Activated CD8-positive, alpha-beta T cell treated with anti-CD3 and anti-CD28 coated beads, Interleukin-2, amount 10 ng/mL, durations not matched to agents 7 days and 5 days (primary cell): ENCODE measurements around the gene BASP1. TPM values are rescaled to one million over a fixed set of nuclear protein-coding genes. Genes with fewer than 3 reads are reported as not detected.
A peak's percentile ranks its signal among the peaks of the same experiment; 100 is the strongest.
"Not testable (repeated sequence)": the region's sequence is repeated elsewhere in the genome, so short reads cannot be mapped to it uniquely, and the experiment has no call there.

Source experiments
- ATAC-seq: fragments of 150-1000 bp; cut with Tn5 transposase; one replicate; pipeline ENCODE4 v1.10.0; 2021; ENCODE audit warnings: moderate library complexity
- CTCF ChIA-PET: fragments of 350-600 bp; sonication (Branson Sonifier 250); formaldehyde crosslinking; loops from one replicate; lab custom pipeline; 2021; ENCODE audit warnings: antibody characterized with exemption; lab: Charles Lee
- POLR2A ChIA-PET: fragments of 350-600 bp; sonication (Branson Sonifier 250); formaldehyde crosslinking; loops from one replicate; lab custom pipeline; 2021; ENCODE audit warnings: antibody characterized with exemption; lab: Charles Lee
- DNase-seq: peaks from one replicate; pipeline ENCODE4 v3.0.0-alpha.2; 2020
- H3K27ac Mint-ChIP-seq: one replicate; pipeline ENCODE4 v1.8.0; 2021; ENCODE audit warnings: mild to moderate bottlenecking, mixed read lengths
- H3K27me3 Mint-ChIP-seq: one replicate; pipeline ENCODE4 v1.8.0; 2021; ENCODE audit warnings: low read depth, mixed read lengths
- H3K36me3 Mint-ChIP-seq: one replicate; pipeline ENCODE4 v1.8.0; 2021; ENCODE audit warnings: low read depth, mixed read lengths
- H3K4me1 Mint-ChIP-seq: one replicate; pipeline ENCODE4 v1.8.0; 2021; ENCODE audit warnings: low read depth, mixed read lengths
- H3K4me3 Mint-ChIP-seq: one replicate; pipeline ENCODE4 v1.8.0; 2021; ENCODE audit warnings: mild to moderate bottlenecking, mixed read lengths
- H3K9me3 Mint-ChIP-seq: one replicate; pipeline ENCODE4 v1.8.0; 2022; ENCODE audit warnings: mixed read lengths; ENCODE audit not compliant: insufficient read depth
- total RNA-seq, 2 experiments: library from RNA; stranded (reverse); gene quantifications; one replicate each; pipeline ENCODE4 v1.2.3, GENCODE V29; 2021

The BASP1 gene
- total RNA-seq, 2 experiments from 2014 or later = not detected

- Mint-ChIP-seq H3K9me3 (no peaks in the 10 kb centered on the region), H3K4me3 (no peak overlapping the region), H3K27me3 (no peaks in the 10 kb centered on the region), H3K4me1 (no peaks in the 10 kb centered on the region), H3K36me3 (no peaks in the 10 kb centered on the region), H3K27ac (no peak overlapping the region)
- DNase-seq (no peak), ATAC-seq (no peak)
- POLR2A ChIA-PET = no interaction called here
- CTCF ChIA-PET = no interaction called here
Observed at GRCh38 chr5:17184588-17184987, 32.8 kb upstream of the BASP1 start.

DNA sequence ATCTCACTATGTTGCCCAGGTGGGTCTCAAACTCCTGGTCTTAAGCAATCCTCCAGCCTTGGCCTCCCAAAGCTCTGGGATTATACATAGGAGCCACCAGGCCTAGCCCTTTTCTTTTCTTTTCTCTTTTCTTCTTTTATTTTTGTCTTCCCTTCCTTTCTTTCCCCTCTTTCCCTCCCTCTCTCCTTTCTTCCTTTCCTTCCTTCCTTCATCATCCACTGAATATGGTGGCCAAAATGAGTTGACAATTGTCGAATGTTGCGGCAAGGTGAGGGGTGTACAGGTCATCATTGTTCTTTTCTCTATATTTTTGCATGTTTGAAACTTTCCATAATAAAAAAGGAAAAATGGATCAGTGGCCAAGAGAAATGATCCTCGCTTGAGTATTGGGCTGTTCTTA is 32.1 kb upstream of the BASP1 start:
- Mint-ChIP-seq H3K4me1 (no peaks in the 10 kb centered on the region), H3K27me3 (no peaks in the 10 kb centered on the region), H3K9me3 (no peaks in the 10 kb centered on the region), H3K4me3 (no peak overlapping the region), H3K36me3 (no peaks in the 10 kb centered on the region), H3K27ac (no peak overlapping the region)
- no peak for ATAC-seq
- DNase-seq = no peak
- POLR2A ChIA-PET = no interaction called here
- CTCF ChIA-PET = interaction anchor here (1.7 kb wide), 1 partner anchor 52 kb away, joined by 3 read pairs; no protein-coding TSS in a partner anchor

DNA sequence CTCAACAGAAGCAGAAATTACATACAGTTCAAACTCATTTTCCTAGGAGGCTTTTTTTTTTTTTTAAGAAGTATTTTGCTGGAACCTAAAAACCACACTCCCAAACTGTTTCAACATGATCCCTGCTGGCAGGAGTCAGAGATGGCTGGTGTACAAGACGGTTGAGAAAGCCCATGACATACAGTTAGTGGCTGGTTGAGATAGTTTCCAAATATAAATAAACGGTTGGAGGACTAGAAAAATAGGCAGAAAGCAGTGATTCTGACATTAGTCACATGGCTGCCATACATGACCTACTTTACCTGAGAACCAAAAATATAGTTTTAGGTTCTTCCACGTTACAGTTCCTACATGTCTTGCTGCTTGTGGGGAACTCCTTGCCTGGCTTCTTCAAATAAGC is 31.7 kb upstream of the BASP1 start:
- H3K27me3 Mint-ChIP-seq = no peaks in the 10 kb centered on the region
- no peaks in the 10 kb centered on the region for H3K36me3 Mint-ChIP-seq
- no peaks in the 10 kb centered on the region for H3K9me3 Mint-ChIP-seq
- ChIA-PET POLR2A (no interaction called here), CTCF (interaction anchor here (1.7 kb wide), 1 partner anchor 53 kb away, joined by 3 read pairs; no protein-coding TSS in a partner anchor)
- no peak overlapping the region for H3K4me3 Mint-ChIP-seq
- no peak for ATAC-seq
- H3K27ac Mint-ChIP-seq = no peak overlapping the region
- DNase-seq = no peak
- H3K4me1 Mint-ChIP-seq = no peaks in the 10 kb centered on the region

- Mint-ChIP-seq H3K36me3 (no peaks in the 10 kb centered on the region), H3K27ac (no peak overlapping the region), H3K4me3 (no peak overlapping the region), H3K4me1 (no peaks in the 10 kb centered on the region), H3K27me3 (no peaks in the 10 kb centered on the region), H3K9me3 (no peaks in the 10 kb centered on the region)
- DNase-seq (no peak), ATAC-seq (no peak)
- ChIA-PET POLR2A (no interaction called here), CTCF (interaction anchor here (1.7 kb wide), 1 partner anchor 53 kb away, joined by 3 read pairs; no protein-coding TSS in a partner anchor)
Observed at GRCh38 chr5:17186256-17186655, 31.2 kb upstream of the BASP1 start.

- H3K27ac Mint-ChIP-seq = no peak overlapping the region
- no peak for ATAC-seq
- H3K4me3 Mint-ChIP-seq = no peak overlapping the region
- no peak for DNase-seq
- no peaks in the 10 kb centered on the region for H3K36me3 Mint-ChIP-seq
- no peaks in the 10 kb centered on the region for H3K4me1 Mint-ChIP-seq
- H3K27me3 Mint-ChIP-seq = no peaks in the 10 kb centered on the region
- POLR2A ChIA-PET = no interaction called here
- no peaks in the 10 kb centered on the region for H3K9me3 Mint-ChIP-seq
- CTCF ChIA-PET = interaction anchor here (1.7 kb wide), 1 partner anchor 54 kb away, joined by 3 read pairs; no protein-coding TSS in a partner anchor
Observed at GRCh38 chr5:17187011-17187785, 30.2 kb upstream of the BASP1 start.

GRCh38 chr5:17187786-17188170 is 29.7 kb upstream of the BASP1 start:
- H3K27me3 Mint-ChIP-seq = no peaks in the 10 kb centered on the region
- ATAC-seq (no peak), DNase-seq (no peak)
- no peaks in the 10 kb centered on the region for H3K9me3 Mint-ChIP-seq
- ChIA-PET POLR2A (no interaction called here), CTCF (no interaction called here)
- no peaks in the 10 kb centered on the region for H3K36me3 Mint-ChIP-seq
- H3K4me1 Mint-ChIP-seq = no peaks in the 10 kb centered on the region
- H3K27ac Mint-ChIP-seq = no peak overlapping the region
- H3K4me3 Mint-ChIP-seq = no peak overlapping the region

GRCh38 chr5:17189381-17190036 is 27.9 kb upstream of the BASP1 start:
- ChIA-PET POLR2A (no interaction called here), CTCF (interaction anchor here (0.6 to 3.6 kb wide), 20 partner anchors 10 to 699 kb away, joined by 3 to 19 read pairs (median 3); no protein-coding TSS in a partner anchor)
- Mint-ChIP-seq H3K27me3 (no peaks in the 10 kb centered on the region), H3K4me3 (no peak overlapping the region), H3K36me3 (no peaks in the 10 kb centered on the region), H3K9me3 (no peaks in the 10 kb centered on the region), H3K27ac (no peak overlapping the region), H3K4me1 (no peaks in the 10 kb centered on the region)
- DNase-seq (peak; percentile 69), ATAC-seq (peak; percentile 63)

- Mint-ChIP-seq H3K36me3 (no peaks in the 10 kb centered on the region), H3K9me3 (no peaks in the 10 kb centered on the region), H3K27ac (no peak overlapping the region), H3K4me1 (no peaks in the 10 kb centered on the region), H3K4me3 (no peak overlapping the region), H3K27me3 (no peaks in the 10 kb centered on the region)
- peak; percentile 28 for DNase-seq
- ATAC-seq = no peak
- ChIA-PET POLR2A (no interaction called here), CTCF (interaction anchor here (0.6 to 3.6 kb wide), 24 partner anchors 10 to 700 kb away, joined by 3 to 19 read pairs (median 3); no protein-coding TSS in a partner anchor)
Observed at GRCh38 chr5:17190242-17190778, 27.1 kb upstream of the BASP1 start.

- no peak for ATAC-seq
- ChIA-PET POLR2A (no interaction called here), CTCF (interaction anchor here (0.7 to 3.6 kb wide), 11 partner anchors 10 to 437 kb away, joined by 3 to 19 read pairs (median 4); no protein-coding TSS in a partner anchor)
- Mint-ChIP-seq H3K36me3 (no peaks in the 10 kb centered on the region), H3K4me1 (no peaks in the 10 kb centered on the region), H3K27ac (no peak overlapping the region), H3K4me3 (no peak overlapping the region), H3K9me3 (no peaks in the 10 kb centered on the region), H3K27me3 (no peaks in the 10 kb centered on the region)
- no peak for DNase-seq
Observed at GRCh38 chr5:17190799-17191391, 26.5 kb upstream of the BASP1 start.

GRCh38 chr5:17191574-17191973 is 25.9 kb upstream of the BASP1 start:
- H3K27me3 Mint-ChIP-seq, POLR2A ChIA-PET, H3K4me3 Mint-ChIP-seq, H3K27ac Mint-ChIP-seq, H3K9me3 Mint-ChIP-seq, H3K4me1 Mint-ChIP-seq, ATAC-seq, DNase-seq, H3K36me3 Mint-ChIP-seq: not testable (repeated sequence)
- CTCF ChIA-PET = interaction anchor here (1.6 to 3.6 kb wide), 5 partner anchors 9 to 432 kb away, joined by 3 to 19 read pairs (median 8); no protein-coding TSS in a partner anchor

- ATAC-seq (no peak), DNase-seq (no peak)
- Mint-ChIP-seq H3K4me1 (no peaks in the 10 kb centered on the region), H3K9me3 (no peaks in the 10 kb centered on the region), H3K4me3 (no peak overlapping the region), H3K36me3 (no peaks in the 10 kb centered on the region), H3K27ac (no peak overlapping the region), H3K27me3 (no peaks in the 10 kb centered on the region)
- ChIA-PET POLR2A (no interaction called here), CTCF (interaction anchor here (1.9 to 3.6 kb wide), 2 partner anchors 23 to 401 kb away, joined by 4 to 19 read pairs; no protein-coding TSS in a partner anchor)
Observed at GRCh38 chr5:17192191-17192590, 25.2 kb upstream of the BASP1 start.
